Glutamatergic neuron (in vitro differentiated cells): ENCODE results near the gene MYOCOS. TPM values are rescaled to one million over a fixed set of nuclear protein-coding genes. Genes with fewer than 3 reads are reported as not detected.

ENCODE experiments used
- DNase-seq: peaks from one replicate; pipeline ENCODE4 v3.0.0; 2022
- H3K27ac Mint-ChIP-seq: one replicate; pipeline ENCODE4 v1.8.0; 2020; ENCODE audit warnings: mild to moderate bottlenecking, mixed read lengths, inconsistent platforms; ENCODE audit not compliant: unreplicated experiment
- H3K27me3 Mint-ChIP-seq: one replicate; pipeline ENCODE4 v1.8.0; 2020; ENCODE audit warnings: mild to moderate bottlenecking, moderate library complexity, mixed read lengths, inconsistent platforms; ENCODE audit not compliant: unreplicated experiment
- H3K36me3 Mint-ChIP-seq: one replicate; pipeline ENCODE4 v1.8.0; 2020; ENCODE audit warnings: mild to moderate bottlenecking, mixed read lengths, inconsistent platforms; ENCODE audit not compliant: unreplicated experiment
- H3K4me1 Mint-ChIP-seq: one replicate; pipeline ENCODE4 v1.8.0; 2020; ENCODE audit warnings: mild to moderate bottlenecking, low read depth, mixed read lengths, inconsistent platforms; ENCODE audit not compliant: unreplicated experiment
- H3K4me3 Mint-ChIP-seq: one replicate; pipeline ENCODE4 v1.8.0; 2020; ENCODE audit warnings: mild to moderate bottlenecking, mixed read lengths, inconsistent platforms; ENCODE audit not compliant: unreplicated experiment
- H3K9me3 Mint-ChIP-seq: one replicate; pipeline ENCODE4 v1.8.0; 2020; ENCODE audit warnings: mild to moderate bottlenecking, moderate library complexity, mixed read lengths, inconsistent platforms; ENCODE audit not compliant: unreplicated experiment
- CTCF ChIP-seq: fragments of 200-600 bp; sonication (generic); IDR thresholded peaks from one replicate; pipeline ENCODE4 v1.5.0; 2021; ENCODE audit not compliant: partially characterized antibody, unreplicated experiment
- total RNA-seq: library from RNA; stranded (reverse); fragmentation: NEBNext Ultra II Directional; extraction: Animal tissue kit (Norgen Biotek cat#: 25700); gene quantifications from one replicate; pipeline ENCODE4 v1.2.1, GENCODE V29; 2021; ENCODE audit not compliant: unreplicated experiment

The MYOCOS gene
- total RNA-seq, 1 donor from 2014 or later, result not detected

- H3K4me3 Mint-ChIP-seq, result no peak overlapping the region
- no peaks in the 10 kb centered on the region for H3K36me3 Mint-ChIP-seq
- H3K9me3 Mint-ChIP-seq, result peaks cover 2% of the 10 kb centered on the region
- H3K27me3 Mint-ChIP-seq, result peaks cover 3% of the 10 kb centered on the region
- no peak for DNase-seq
- H3K27ac Mint-ChIP-seq, result no peak overlapping the region
- TF ChIP-seq CTCF, result no peak
- no peaks in the 10 kb centered on the region for H3K4me1 Mint-ChIP-seq
Measured at GRCh38 chr1:171616586-171616985, 5.5 kb upstream of the MYOCOS start.

- H3K4me1 Mint-ChIP-seq, result no peaks in the 10 kb centered on the region
- no peak overlapping the region for H3K4me3 Mint-ChIP-seq
- peaks cover 2% of the 10 kb centered on the region for H3K9me3 Mint-ChIP-seq
- no peak for TF ChIP-seq CTCF
- H3K36me3 Mint-ChIP-seq, result no peaks in the 10 kb centered on the region
- no peak for DNase-seq
- no peaks in the 10 kb centered on the region for H3K27me3 Mint-ChIP-seq
- H3K27ac Mint-ChIP-seq, result no peak overlapping the region
Measured at GRCh38 chr1:171623651-171624331, 1.7 kb downstream of the MYOCOS start.

GRCh38 chr1:171625225-171625624 is 3.2 kb downstream of the MYOCOS start:
- Mint-ChIP-seq H3K36me3 (no peaks in the 10 kb centered on the region), H3K27me3 (no peaks in the 10 kb centered on the region), H3K4me3 (no peak overlapping the region), H3K27ac (no peak overlapping the region), H3K4me1 (no peaks in the 10 kb centered on the region), H3K9me3 (peaks cover 2% of the 10 kb centered on the region)
- no peak for TF ChIP-seq CTCF
- no peak for DNase-seq

- Mint-ChIP-seq H3K9me3 (peaks cover 4% of the 10 kb centered on the region), H3K27me3 (no peaks in the 10 kb centered on the region), H3K36me3 (no peaks in the 10 kb centered on the region), H3K27ac (no peak overlapping the region), H3K4me1 (no peaks in the 10 kb centered on the region), H3K4me3 (no peak overlapping the region)
- no peak for DNase-seq
- no peak for TF ChIP-seq CTCF
Measured at GRCh38 chr1:171627020-171627419, 5.0 kb downstream of the MYOCOS start.

GRCh38 chr1:171628225-171628624 is 6.2 kb downstream of the MYOCOS start:
- DNase-seq, result no peak
- Mint-ChIP-seq H3K9me3 (peaks cover 4% of the 10 kb centered on the region), H3K27ac (no peak overlapping the region), H3K4me1 (no peaks in the 10 kb centered on the region), H3K27me3 (no peaks in the 10 kb centered on the region), H3K4me3 (no peak overlapping the region), H3K36me3 (no peaks in the 10 kb centered on the region)
- no peak for TF ChIP-seq CTCF
